ENCODE results near the gene NPPC.

DNA sequence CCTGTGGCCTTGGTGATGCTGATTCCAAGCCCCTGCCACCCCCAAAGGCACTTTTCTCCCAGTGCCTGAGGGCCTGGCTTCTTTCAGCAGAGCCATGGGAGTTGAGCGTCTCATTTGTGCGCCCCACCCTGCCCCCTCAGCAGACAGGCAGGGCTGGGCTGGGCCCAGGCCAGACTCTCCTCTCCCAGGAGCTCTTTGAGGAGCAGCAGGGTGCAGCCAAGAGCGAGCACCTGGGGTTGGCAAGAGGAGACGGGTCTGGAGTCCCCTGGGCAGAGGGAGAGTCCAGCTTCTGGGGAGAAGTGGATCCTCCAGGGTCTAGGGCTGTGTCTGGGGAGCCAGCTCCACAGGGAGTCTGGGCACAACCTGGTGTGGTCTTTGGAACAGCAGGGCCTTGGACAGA is 21.2 kb downstream of the NPPC start:
- TF ChIP-seq, protein P1, sequence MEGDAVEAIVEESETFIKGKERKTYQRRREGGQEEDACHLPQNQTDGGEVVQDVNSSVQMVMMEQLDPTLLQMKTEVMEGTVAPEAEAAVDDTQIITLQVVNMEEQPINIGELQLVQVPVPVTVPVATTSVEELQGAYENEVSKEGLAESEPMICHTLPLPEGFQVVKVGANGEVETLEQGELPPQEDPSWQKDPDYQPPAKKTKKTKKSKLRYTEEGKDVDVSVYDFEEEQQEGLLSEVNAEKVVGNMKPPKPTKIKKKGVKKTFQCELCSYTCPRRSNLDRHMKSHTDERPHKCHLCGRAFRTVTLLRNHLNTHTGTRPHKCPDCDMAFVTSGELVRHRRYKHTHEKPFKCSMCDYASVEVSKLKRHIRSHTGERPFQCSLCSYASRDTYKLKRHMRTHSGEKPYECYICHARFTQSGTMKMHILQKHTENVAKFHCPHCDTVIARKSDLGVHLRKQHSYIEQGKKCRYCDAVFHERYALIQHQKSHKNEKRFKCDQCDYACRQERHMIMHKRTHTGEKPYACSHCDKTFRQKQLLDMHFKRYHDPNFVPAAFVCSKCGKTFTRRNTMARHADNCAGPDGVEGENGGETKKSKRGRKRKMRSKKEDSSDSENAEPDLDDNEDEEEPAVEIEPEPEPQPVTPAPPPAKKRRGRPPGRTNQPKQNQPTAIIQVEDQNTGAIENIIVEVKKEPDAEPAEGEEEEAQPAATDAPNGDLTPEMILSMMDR (IDR thresholded peaks at IDR 0.05), result no peak
- TF ChIP-seq POLR2A (IDR thresholded peaks at IDR 0.05) (no peak), EP300 (IDR thresholded peaks at IDR 0.05) (no peak)
